HG03457 (cell line): ENCODE results near the gene PACC1.
"Not testable (repeated sequence)": the region's sequence is repeated elsewhere in the genome, so short reads cannot be mapped to it uniquely, and the experiment has no call there.

Experiments used
- ATAC-seq: cut with Tn5 transposase; IDR thresholded peaks from one replicate; pipeline ENCODE4 v1.9.1; 2021; ENCODE audit warnings: moderate number of reproducible peaks; ENCODE audit not compliant: unreplicated experiment

The PACC1 gene

GRCh38 chr1:212344905-212345304 lies 69.8 kb downstream of the PACC1 start:
- ATAC-seq, result no peak

- no peak for ATAC-seq
These were observed 73.6 kb downstream of the PACC1 start for GRCh38 chr1:212341090-212341489.

GRCh38 chr1:212329105-212329504 lies 85.6 kb downstream of the PACC1 start:
- ATAC-seq, result no peak

GRCh38 chr1:212328248-212328647 lies 86.4 kb downstream of the PACC1 start:
- no peak for ATAC-seq

- no peak for ATAC-seq
These were observed 88.1 kb downstream of the PACC1 start for GRCh38 chr1:212326541-212326940.

- no peak for ATAC-seq
These were observed 91.6 kb downstream of the PACC1 start for GRCh38 chr1:212323066-212323465.

GRCh38 chr1:212321031-212321430 lies 93.7 kb downstream of the PACC1 start:
- ATAC-seq, result not testable (repeated sequence)

- no peak for ATAC-seq
These were observed 96.8 kb downstream of the PACC1 start for GRCh38 chr1:212317916-212318315.

- ATAC-seq, result no peak
These were observed 98.8 kb downstream of the PACC1 start for GRCh38 chr1:212315907-212316306.

GRCh38 chr1:212315184-212315583 lies 99.5 kb downstream of the PACC1 start:
- no peak for ATAC-seq
